22Rv1 (cell line): ENCODE measurements around the gene CXCL3.

ENCODE experiments used
- CTCF ChIP-seq: fragments of 450-650 bp; IDR thresholded peaks from 2 replicates; pipeline ENCODE4 v1.5.1; 2017; ENCODE audit warnings: mild to moderate bottlenecking
- ZFX ChIP-seq: fragments of 450-650 bp; IDR thresholded peaks from 2 replicates; pipeline ENCODE4 v1.6.1; 2017; ENCODE audit warnings: antibody characterized with exemption, borderline replicate concordance

DNA sequence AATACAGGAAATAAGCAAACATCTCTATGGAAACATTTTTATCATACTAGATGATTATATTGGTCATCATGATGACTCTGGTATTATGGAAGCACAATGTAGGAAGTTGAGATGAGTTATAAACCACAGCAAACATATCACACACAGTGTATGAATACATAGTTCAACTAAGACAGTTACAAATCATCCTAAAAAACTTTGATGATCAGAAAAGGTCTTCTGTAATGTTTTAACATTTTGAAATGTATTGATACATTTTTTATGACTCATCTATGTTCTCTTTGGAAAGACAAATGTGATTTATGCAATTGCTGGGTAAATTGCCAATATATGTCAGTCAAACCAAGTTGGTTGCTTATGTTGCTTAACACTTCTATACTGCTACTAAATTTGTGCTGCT is 4.8 kb downstream of the CXCL3 start:
- TF ChIP-seq CTCF (no peak), ZFX (no peak)
